Hypothalamus (tissue), 51 donors: ENCODE results near the gene NFX1.

Experiments
- DNase-seq, 51 donors: peaks; one replicate each; lab custom pipeline; 2025; lab: John Stamatoyannopoulos, UW

The NFX1 gene

GRCh38 chr9:33290247-33291030, at the start of gene NFX1:
Gene NFX1 (plus strand): TSS chr9:33290516. CDS start chr9:33290573, 57 bp downstream.
- peak; percentile 82 to 99 (median 93) for DNase-seq

- no peak for DNase-seq
Measured at GRCh38 chr9:33241298-33241697, 49.0 kb upstream of the NFX1 start.

- DNase-seq = no peak
Measured at GRCh38 chr9:33242609-33243134, 47.6 kb upstream of the NFX1 start.

- no peak for DNase-seq
Measured at GRCh38 chr9:33244137-33244784, 46.1 kb upstream of the NFX1 start.

GRCh38 chr9:33245341-33245740, 45.0 kb upstream of the NFX1 start:
- DNase-seq = no peak

- DNase-seq = no peak
Measured at GRCh38 chr9:33246269-33246860, 44.0 kb upstream of the NFX1 start.

GRCh38 chr9:33248606-33249005, 41.7 kb upstream of the NFX1 start:
- DNase-seq = no peak

GRCh38 chr9:33249087-33249658, 41.1 kb upstream of the NFX1 start:
- DNase-seq = no peak

GRCh38 chr9:33249983-33250382, 40.3 kb upstream of the NFX1 start:
- no peak for DNase-seq

- DNase-seq = no peak
Measured at GRCh38 chr9:33250458-33250995, 39.8 kb upstream of the NFX1 start.

GRCh38 chr9:33254211-33254610, 36.1 kb upstream of the NFX1 start:
- DNase-seq = no peak

- DNase-seq = no peak
Measured at GRCh38 chr9:33255014-33255413, 35.3 kb upstream of the NFX1 start.

- DNase-seq = no peak
Measured at GRCh38 chr9:33255471-33255870, 34.8 kb upstream of the NFX1 start.

GRCh38 chr9:33256236-33256635, 34.1 kb upstream of the NFX1 start:
- no peak for DNase-seq

GRCh38 chr9:33257276-33257675, 33.0 kb upstream of the NFX1 start:
- no peak for DNase-seq

GRCh38 chr9:33260372-33260771, 29.9 kb upstream of the NFX1 start:
- no peak for DNase-seq

GRCh38 chr9:33263131-33264002, 26.9 kb upstream of the NFX1 start:
- DNase-seq = peak in 13 of 51 donors; percentile 14 to 60 (median 34)

GRCh38 chr9:33264003-33264472, 26.3 kb upstream of the NFX1 start:
- peak in 40 of 51 donors; percentile 25 to 78 (median 52) for DNase-seq

GRCh38 chr9:33264473-33265177, 25.7 kb upstream of the NFX1 start, which contains the start of the genes BAG1 and CHMP5:
Gene BAG1 (minus strand): TSS chr9:33264708.
Gene CHMP5 (plus strand): TSS chr9:33265049. CDS start chr9:33265079, 30 bp downstream.
- DNase-seq = peak; percentile 76 to 100 (median 99)
